ENCODE data around the gene PABPN1.

Gene PABPN1

DNA sequence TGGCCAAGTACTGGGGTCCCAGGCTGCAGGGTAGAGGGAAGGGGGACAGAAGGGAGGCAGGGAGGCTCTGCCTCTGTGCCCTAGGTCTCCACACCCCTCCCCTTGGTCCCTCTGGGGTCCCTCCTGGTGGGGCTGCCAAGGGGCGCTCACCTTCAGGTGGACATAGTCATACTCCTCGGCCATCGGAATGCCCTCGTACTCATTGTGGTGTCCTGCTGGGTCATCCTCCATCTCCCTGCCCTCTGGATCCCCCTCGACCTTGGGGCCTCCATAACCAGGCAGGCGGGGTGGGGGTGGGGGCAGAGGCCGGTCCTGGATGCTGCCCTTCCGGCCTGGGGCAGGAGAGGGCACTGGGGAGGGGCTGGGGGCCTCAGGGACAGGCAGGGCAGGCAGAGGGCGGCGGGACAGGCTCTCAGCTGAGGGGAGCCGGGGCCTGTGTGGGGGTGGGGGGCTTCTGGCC lies 37.9 kb downstream of the PABPN1 start:
- no peak for DNase-seq

DNA sequence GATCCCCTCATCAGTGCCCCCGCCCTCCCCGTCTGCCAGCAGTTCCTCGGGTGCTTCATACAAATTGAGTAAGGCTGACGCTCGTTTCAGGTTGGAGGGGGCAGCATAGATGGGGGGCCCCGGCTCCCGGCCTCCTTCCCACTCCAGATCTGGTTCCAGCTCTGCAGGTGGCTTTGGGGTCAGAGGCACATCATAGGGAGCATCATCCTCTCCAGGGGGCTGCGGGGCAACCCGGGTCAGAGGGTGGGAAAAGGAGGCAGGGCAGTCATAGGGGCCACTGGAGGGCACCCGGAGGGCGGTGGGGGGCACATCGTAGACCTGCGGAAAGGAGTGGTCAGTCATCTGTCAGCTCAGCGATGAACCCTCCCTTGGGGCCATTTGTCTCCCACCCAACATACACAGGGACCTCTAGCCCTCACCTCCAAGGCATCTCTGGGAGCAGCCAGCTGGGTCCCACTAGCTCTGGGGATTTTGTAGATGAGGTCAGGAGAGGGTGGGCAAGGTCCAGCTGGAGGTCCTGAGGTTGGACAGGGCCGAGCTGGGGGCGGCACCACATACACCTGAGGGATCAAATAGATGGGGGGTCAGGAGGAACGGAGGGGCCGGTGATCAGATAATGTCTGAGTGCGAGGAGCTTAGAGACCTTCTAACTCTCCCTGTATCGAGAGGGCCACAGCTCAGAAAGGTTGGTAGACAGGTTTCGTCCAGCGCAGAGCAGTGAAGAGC lies 38.6 kb downstream of the PABPN1 start:
- no peak for DNase-seq

DNA sequence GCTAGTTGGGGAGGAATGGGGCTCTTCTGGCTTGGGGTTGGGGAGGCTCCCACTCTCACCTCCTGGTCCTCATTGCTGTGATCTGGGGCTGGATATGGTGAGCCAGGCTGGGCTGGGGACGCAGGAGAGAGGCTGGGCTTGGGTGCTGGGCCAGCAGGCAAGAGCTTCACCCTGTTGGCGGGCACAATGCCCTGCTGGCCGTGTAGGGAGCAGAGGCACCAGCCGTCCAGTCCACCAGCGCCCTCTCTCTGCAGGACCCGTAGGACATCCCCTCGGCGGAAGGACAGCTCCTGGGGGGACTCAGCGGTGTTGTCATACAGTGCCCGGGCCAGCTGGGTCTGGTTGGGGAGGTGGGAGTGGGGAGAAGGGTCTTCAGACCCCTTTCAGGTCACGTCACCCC lies 39.2 kb downstream of the PABPN1 start:
- no peak for DNase-seq

DNA sequence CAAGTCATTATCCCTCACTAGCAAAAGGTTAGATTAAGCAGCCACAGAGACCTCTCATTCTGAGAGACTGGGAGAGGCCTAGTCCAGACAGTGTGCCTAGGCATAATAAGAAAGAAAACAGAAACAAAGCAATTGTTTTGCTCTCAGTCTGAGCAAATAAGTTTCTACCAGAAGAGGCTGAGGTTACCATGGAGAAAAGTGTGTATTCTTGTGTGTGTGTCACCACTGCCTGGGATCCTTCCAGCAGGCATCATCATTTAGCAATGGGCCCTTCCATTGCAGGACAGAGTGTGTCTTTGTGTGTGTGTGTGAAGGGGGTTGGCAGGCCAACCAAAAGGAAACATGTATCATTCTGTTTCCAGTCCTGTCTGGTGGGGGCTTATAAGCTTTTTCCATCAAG lies 40.1 kb downstream of the PABPN1 start:
- peak; percentile 49 for DNase-seq

DNA sequence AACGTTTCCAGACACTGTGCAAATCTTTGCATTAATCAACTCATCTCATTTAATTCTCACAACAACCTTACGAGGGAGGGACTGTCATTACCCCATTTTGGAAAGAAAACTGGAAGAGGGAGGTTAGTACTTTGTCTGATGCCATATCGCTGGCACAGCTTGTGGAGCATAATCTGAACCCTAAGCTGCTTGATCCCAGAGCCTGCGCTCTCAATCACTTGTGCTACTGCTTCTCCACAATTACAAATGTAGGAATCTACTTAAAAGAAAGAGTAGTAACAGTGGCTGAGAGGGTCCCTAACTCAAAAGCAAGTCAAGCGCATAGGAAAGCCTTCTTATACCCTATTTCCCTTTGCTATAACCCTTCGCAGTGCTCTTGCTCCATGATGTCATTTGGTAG lies 40.5 kb downstream of the PABPN1 start:
- DNase-seq, result no peak

DNA sequence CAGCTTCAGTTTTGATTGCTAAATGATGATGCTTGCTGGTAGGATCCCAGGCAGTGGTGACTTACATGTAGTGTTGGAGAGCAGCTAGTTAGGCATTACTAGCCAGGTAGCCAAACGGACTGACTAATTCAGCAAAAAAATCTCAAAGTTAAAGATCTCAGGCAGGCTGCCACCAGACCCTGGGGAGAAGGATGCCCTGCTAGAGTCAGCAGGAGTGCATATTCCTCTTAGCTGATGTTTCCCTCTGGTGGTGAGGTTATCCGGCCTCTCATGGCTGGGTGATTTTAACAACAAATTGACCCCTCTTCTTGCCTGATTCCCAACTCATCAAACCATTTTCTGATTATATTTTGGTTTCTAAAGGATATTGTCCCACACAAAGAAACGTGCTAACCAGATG lies 40.9 kb downstream of the PABPN1 start:
- peak; percentile 25 for DNase-seq

DNA sequence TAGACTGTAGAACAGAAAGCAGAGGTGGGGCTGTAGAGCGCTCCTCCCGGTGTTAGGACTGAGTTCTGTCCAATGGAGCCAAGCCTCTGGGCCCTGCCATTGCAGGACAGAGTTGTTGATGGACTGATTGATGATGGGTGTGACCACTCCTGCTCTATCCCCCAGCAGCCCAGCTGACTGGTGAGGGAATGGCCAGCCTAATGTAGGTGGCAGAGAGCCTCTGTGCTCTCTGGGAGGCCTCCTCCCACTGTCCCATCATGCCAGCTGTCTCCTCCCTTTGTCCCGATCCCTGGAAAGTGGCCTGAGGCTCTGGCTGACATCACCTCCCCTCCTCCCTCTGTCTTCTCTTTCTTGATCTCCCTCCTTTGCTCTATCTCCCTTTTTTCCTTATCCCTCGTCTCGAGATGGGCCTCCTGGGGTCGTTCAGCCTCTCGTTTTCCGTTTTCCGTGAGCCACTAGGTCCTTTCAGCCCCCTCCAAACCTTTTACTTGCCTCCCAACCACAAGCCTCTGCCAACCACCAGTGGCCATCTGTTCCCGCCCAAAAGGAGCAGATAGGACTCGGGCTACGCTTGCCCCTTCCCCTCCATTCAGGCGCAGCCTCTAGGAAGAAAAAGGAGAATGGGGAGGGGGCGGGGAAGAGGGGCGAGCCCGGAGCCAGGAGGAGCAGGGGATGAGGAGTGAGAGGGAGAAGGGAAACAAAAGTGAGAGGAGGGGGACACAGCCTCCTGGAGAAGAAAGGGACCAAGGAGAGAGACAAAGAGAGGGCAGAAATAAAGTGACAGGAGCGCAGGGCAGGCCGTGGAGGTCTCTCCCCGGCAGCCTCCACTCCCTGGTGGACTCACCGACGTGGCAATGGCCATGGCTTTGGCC lies 43.1 kb downstream of the PABPN1 start:
- peak; percentile 42 for DNase-seq

DNA sequence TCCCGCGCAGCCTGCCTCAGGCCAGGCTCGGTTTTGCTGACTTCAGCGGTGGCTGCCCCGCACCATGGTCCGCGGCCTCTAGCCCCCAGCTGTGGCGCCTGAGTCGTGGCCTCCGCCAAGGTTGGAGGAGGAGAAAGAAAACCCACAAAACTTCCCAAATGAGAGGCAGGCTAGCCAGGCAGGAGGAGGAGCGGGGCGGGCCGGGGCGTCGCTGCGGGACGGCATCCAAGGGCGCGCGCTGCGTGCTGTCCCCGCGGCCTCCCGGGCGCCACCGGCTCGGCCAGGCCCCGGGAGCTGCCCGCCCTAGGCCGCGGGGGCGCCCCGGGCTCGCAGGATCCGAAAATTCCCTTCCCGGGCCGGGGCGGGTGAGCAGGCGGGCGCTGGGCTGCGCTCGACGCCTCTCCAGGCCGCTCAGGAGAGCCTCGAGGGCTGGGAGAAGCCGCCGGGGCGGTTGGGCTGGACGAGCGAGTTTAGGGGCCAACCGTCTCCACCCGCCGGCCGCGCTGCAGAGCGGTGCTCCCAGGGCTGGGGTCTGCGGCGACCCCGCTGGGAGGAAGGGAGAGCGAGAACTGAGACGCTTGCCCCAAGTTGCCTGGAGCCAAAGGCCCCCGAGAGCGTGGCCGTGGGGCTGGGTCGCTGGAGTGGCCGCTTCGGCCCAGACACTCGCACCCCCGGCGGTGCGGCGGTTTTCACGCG lies 43.9 kb downstream of the PABPN1 start, which contains the start of gene EFS:
Gene EFS (minus strand): TSS at position 137 of the 696 bp plus-strand sequence. CDS start 147 bp downstream, outside the sequence.
- peak; percentile 43 for DNase-seq

DNA sequence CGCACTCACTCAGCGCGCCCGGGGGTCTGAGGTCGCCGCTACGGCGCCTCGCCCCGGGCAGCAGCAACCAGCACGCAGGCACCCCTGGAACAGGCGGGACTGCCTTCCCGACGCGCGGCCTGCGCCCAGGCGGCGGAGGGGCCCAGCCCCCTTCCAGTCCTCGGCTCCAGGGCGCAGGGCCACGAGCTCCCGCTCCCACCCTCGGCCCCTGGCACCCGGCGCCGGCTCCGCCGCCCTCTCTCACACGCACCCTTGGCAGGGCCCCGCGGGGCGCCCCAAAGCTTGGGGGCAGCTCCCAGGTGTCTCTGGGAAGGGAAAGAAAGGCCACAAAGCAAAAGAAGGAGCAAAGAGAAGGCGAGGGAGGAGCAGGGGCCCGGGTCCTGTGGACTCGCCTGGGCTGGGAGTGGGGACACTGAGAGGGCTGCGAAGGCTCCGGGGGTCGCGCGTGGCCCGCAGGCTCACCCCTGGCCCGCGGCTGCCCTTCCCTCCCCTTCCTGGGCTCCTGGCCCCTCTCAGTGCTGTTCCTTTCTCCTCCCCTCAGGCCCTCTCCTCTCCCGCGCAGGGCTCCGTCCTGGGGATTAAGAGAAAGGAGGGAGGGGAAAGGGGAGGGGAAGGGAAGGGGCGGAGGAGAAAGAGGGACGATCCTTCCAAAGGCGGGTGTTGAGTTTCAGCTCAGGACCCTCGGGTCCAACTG lies 44.6 kb downstream of the PABPN1 start:
- peak; percentile 87 for DNase-seq

DNA sequence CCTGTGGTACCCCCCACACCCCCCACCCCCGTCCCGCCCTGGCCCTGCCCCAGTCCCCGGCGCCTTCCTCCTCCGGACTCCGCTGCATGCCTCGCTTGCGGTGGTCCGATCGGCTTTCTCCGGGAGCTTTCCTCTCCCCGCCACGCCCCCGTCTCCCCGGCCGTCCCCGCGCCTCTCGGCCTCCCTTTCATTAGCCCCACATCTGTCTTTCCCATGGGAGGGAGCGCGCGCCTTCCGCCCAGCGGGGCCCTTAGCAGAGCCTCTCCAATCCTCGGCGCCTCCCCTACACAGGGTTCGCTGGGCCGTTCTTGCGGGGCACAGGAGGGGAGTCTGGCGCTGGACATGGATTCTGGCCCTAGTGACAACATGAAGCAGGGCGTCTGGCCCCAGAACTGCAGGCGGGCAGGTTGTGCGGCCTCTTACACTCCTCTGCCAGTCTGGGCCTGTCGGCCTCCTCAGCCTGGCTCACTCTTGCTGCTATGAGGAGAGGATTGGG lies 45.2 kb downstream of the PABPN1 start:
- no peak for DNase-seq

DNA sequence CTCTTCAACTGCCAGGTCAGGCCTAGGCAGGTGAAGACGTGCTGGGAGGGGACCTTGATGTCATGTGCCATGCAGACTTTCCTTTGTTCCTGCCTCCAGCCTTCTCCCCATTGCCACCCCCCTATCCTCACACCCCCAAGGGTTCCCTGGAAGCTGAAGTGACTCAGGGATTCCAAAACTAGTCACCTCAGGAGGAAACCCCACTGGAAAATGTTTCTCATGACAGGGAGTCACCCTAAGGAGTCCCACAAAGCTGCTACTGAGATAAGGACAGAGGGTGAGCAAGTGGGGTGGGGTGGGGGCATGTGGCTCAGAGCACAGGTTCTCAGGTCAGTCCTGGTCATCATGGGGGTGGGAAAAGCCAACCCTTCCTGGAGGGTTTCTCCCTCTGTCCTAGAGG lies 49.0 kb downstream of the PABPN1 start:
- DNase-seq, result no peak

DNA sequence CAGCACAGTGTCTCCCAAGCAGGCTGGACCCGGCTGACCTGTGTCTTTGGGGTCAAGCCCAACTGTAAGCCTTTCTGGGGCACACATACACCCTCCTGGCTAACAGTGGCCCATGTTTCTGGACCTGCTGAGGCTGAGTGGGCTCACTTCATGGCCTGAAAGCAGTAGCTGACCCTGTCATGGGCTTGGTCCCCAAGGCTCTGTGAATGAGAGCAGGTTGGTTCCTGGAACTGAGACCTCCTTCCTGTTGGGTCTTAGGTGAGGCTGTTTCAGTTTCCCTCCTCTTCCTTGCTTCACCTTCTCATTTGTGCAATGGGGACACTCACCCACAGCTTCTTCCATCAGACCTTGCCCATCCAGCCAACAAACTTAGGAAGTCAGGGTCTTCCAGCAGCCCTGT lies 50.6 kb downstream of the PABPN1 start:
- no peak for DNase-seq

DNA sequence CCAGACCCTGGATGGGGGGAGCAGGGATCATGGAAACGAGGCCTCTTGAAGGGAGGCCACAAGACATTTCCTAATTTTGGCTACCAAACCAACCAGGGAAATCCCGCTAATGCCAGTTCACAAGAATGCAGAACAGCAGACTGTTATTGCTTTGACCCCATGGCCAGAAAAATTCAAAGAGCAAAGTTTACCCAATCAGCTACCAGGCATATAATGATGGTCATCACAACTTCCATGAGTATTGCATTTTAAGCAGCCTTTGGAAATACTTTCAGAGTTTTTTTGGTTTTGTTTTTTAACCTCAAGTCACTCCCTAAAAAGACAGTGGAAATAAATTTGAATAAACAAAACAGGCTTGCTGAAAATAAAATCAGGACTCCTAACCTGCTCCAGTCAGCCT lies 51.3 kb downstream of the PABPN1 start, which contains the start of gene IL25:
Gene IL25 (plus strand): TSS at position 301 of the 400 bp plus-strand sequence.
- DNase-seq, result no peak

DNA sequence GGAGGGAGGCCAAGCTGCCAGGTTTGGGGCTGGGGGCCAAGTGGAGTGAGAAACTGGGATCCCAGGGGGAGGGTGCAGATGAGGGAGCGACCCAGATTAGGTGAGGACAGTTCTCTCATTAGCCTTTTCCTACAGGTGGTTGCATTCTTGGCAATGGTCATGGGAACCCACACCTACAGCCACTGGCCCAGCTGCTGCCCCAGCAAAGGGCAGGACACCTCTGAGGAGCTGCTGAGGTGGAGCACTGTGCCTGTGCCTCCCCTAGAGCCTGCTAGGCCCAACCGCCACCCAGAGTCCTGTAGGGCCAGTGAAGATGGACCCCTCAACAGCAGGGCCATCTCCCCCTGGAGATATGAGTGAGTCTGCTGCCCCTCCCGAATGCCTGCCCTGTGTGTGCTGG lies 51.8 kb downstream of the PABPN1 start:
- DNase-seq, result no peak
